Loucy (cell line): Measurements from ENCODE around the gene AK6.
"Not testable (repeated sequence)": the region's sequence is repeated elsewhere in the genome, so short reads cannot be mapped to it uniquely, and the experiment has no call there.

Source experiments
- H2AFZ ChIP-seq: fragments of 200-600 bp; sonication (generic); 2 replicates; pipeline ENCODE4 v1.6.0; 2016; ENCODE audit warnings: antibody characterized with exemption, mild to moderate bottlenecking, low read length, moderate library complexity
- H3F3A ChIP-seq: fragments of 200-600 bp; 2 replicates; pipeline ENCODE4 v1.6.0; 2016; ENCODE audit warnings: antibody characterized with exemption, low read depth, mild to moderate bottlenecking
- H3K27me3 ChIP-seq: fragments of 200-600 bp; sonication (generic); 2 replicates; pipeline ENCODE4 v1.6.1; 2014; ENCODE audit warnings: low read length, mild to moderate bottlenecking; ENCODE audit not compliant: insufficient read depth, poor library complexity, severe bottlenecking
- H3K36me3 ChIP-seq: fragments of 200-600 bp; sonication (generic); 2 replicates; pipeline ENCODE4 v1.6.1; 2016; ENCODE audit warnings: low read length; ENCODE audit not compliant: insufficient read depth
- H3K4me1 ChIP-seq: fragments of 200-600 bp; sonication (generic); 2 replicates; pipeline ENCODE4 v1.5.1; 2014; ENCODE audit warnings: low read length, mild to moderate bottlenecking; ENCODE audit not compliant: insufficient read depth, poor library complexity, severe bottlenecking
- H3K4me2 ChIP-seq: fragments of 200-600 bp; sonication (generic); 2 replicates; pipeline ENCODE4 v1.6.0; 2014; ENCODE audit warnings: antibody characterized with exemption, low read length, low read depth, mild to moderate bottlenecking; ENCODE audit not compliant: poor library complexity, severe bottlenecking
- H3K4me3 ChIP-seq: fragments of 200-600 bp; sonication (generic); 2 replicates; pipeline ENCODE4 v1.5.1; 2014; ENCODE audit warnings: low read length, mild to moderate bottlenecking, mixed read lengths; ENCODE audit not compliant: poor library complexity, severe bottlenecking
- H3K79me2 ChIP-seq: fragments of 200-600 bp; sonication (generic); 2 replicates; pipeline ENCODE4 v1.6.1; 2014; ENCODE audit warnings: low read length; ENCODE audit not compliant: insufficient read depth
- H3K9ac ChIP-seq: fragments of 200-600 bp; sonication (generic); 2 replicates; pipeline ENCODE4 v1.6.0; 2014; ENCODE audit warnings: mild to moderate bottlenecking, low read depth, low read length, moderate library complexity; ENCODE audit not compliant: poor library complexity, severe bottlenecking
- H3K9me2 ChIP-seq: fragments of 200-600 bp; sonication (generic); replicated peaks from 2 replicates; pipeline ENCODE4 v1.6.1; 2016; ENCODE audit warnings: low read depth, low read length, mixed read lengths
- H3K9me3 ChIP-seq: fragments of 200-600 bp; sonication (generic); 2 replicates; pipeline ENCODE4 v1.6.1; 2014; ENCODE audit warnings: mild to moderate bottlenecking, antibody characterized with exemption, low read length, low read depth; ENCODE audit not compliant: insufficient read depth
- H4K20me1 ChIP-seq: fragments of 200-600 bp; sonication (generic); 2 replicates; pipeline ENCODE4 v1.6.0; 2014; ENCODE audit warnings: antibody characterized with exemption, low read length, mild to moderate bottlenecking; ENCODE audit not compliant: insufficient read depth, poor library complexity, severe bottlenecking
- CTCF ChIP-seq: fragments of 200-600 bp; sonication (generic); conservative IDR thresholded peaks from 2 replicates; pipeline ENCODE4 v1.5.1; 2014; ENCODE audit warnings: mild to moderate bottlenecking, antibody characterized with exemption, low read length
- EZH2phosphoT487 ChIP-seq: fragments of 200-600 bp; IDR thresholded peaks from 2 replicates; pipeline ENCODE4 v1.6.1; 2018; ENCODE audit warnings: antibody characterized with exemption, mild to moderate bottlenecking, moderate library complexity, borderline replicate concordance

AK6 gene

DNA sequence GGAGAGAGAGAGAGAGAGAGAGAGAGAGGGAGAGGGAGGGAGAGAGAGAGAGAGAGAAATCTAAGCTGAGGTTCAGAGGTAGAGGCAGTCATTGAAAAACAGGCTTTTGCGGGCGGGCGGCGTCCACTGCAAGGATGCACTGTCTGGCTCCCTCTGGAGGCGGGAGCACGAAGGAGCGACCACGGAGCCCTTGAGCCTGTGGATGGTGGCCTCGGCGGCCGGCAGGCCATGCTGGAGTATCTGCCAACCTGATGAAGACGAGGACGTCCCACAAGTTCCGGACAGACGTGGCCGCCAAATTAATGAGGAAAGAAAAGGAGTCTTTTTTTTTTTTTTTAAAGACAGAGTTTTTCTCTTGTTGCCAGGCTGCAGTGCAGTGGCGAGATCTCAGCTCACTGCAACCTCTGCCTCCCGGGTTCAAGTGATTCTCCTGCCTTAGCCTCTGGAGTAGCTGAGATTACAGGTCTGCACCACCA is 34.5 kb downstream of the AK6 start:
- Histone ChIP-seq H3K4me3 (no peak overlapping the region), H3K9me2 (no peaks in the 10 kb centered on the region), H2AFZ (no peak overlapping the region; the same call in 1 of the 2 replicates), H3K4me2 (no peak overlapping the region), H3K36me3 (no peaks in the 10 kb centered on the region), H3K9ac (no peak overlapping the region), H3K9me3 (no peaks in the 10 kb centered on the region), H3K4me1 (peaks cover 11% of the 10 kb centered on the region), H3K79me2 (no peaks in the 10 kb centered on the region), H3F3A (no peaks in the 10 kb centered on the region), H3K27me3 (no peaks in the 10 kb centered on the region), H4K20me1 (no peaks in the 10 kb centered on the region)
- TF ChIP-seq CTCF (peak; percentile 70), EZH2phosphoT487 (no peak)

DNA sequence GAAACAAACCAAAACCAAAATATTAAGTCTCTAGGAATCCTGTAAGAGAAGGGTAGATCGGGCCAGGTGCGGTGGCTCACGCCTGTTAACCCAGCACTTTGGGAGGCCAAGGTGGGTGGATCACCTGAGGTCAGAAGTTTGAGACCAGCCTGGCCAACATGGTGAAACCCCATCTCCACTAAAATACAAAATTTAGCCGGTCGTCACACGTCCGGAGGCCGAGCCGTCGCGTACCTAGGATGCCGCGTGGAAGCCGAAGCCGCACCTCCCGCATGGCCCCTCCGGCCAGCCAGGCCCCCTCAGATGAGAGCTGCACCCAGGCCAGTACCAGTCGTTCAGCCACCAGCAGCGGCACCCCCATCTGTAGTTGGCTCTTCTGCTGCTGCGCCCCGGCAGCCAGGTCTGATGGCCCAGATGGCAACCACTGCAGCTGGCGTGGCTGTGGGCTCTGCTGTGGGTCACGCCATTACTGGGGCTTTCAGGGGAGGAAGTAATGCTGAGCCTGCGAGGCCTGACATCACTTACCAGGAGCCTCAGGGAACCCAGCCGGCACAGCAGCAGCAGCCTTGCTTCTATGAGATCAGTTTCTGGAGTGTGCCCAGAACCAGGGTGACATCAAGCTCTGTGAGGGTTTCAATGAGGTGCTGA is 35.5 kb downstream of the AK6 start:
- not testable (repeated sequence) for H3K79me2 ChIP-seq, H2AFZ ChIP-seq, H3K4me3 ChIP-seq, H4K20me1 ChIP-seq, H3K36me3 ChIP-seq, H3K9ac ChIP-seq, H3K27me3 ChIP-seq, H3K9me3 ChIP-seq, H3K9me2 ChIP-seq, H3F3A ChIP-seq
- H3K4me2 ChIP-seq: peak overlapping the region; percentile 91
- peaks cover 11% of the 10 kb centered on the region for H3K4me1 ChIP-seq

DNA sequence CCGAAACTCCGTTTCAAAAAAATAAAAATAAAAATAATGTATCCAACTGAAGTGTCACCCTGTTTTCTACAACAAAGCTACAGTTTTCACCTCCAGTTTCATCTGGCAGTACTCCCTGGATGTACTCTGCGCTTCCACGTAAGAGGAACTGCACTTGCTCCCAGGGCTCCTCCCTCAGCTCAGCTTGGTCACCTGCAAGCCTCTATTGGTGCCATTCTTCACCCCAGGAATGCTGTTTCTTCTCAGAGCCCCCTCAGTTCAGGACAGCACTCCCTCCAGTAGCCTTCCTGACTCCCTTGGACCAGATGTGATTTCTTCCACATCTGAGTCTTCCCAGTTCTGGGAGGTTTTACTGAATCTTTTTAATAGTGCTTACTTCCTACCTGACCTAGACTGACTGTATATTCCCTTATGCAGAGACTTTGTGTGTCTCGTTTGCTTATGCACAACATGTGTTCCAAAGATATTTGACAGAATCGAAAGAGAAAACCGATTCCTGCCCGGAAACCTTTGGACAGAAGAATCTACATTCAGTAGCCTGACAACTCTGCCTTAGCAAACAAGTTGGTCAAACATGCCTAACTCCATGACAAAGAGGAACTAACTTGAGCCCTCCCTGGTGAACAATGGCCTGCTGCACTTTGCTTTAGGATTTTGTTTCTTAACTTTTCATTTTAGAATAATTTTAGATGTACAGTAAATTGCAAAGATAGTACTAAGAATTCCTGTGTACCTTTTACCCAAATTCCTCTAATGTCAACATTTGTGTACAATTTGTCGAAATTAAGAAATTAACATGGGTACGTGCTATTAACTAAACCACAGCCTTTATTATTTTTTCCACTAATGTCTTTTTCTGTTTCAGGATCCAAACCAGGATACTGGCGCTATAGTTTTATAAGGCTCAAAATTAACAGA is 37.5 kb downstream of the AK6 start:
- H2AFZ ChIP-seq: peak overlapping the region; percentile 93
- H3K4me1 ChIP-seq: peaks cover 11% of the 10 kb centered on the region
- no peaks in the 10 kb centered on the region for H3K27me3 ChIP-seq
- H3K9me2 ChIP-seq: no peaks in the 10 kb centered on the region
- TF ChIP-seq CTCF: no peak
- no peak for TF ChIP-seq EZH2phosphoT487
- no peaks in the 10 kb centered on the region for H3K36me3 ChIP-seq
- H4K20me1 ChIP-seq: no peaks in the 10 kb centered on the region
- H3K9me3 ChIP-seq: no peaks in the 10 kb centered on the region
- H3K9ac ChIP-seq: peak overlapping the region; percentile 82
- peak overlapping the region; percentile 81 for H3K4me3 ChIP-seq
- H3F3A ChIP-seq: no peaks in the 10 kb centered on the region
- H3K79me2 ChIP-seq: no peaks in the 10 kb centered on the region
- H3K4me2 ChIP-seq: peak overlapping the region; percentile 91
